Kidney (tissue), 14 donors: ENCODE results near the gene ARHGEF7. TPM values are rescaled to one million over a fixed set of nuclear protein-coding genes. Genes with fewer than 3 reads are reported as not detected.

ENCODE experiments used
- DNase-seq, 5 donors: peaks; one replicate each; pipeline ENCODE4 v3.0.0-alpha.2; 2013 to 2020
- FAIRE-seq: peaks from 2 replicates; lab custom pipeline; 2012; peaks lifted over from hg19 to GRCh38; lab: Jason Lieb, UNC
- H3K27ac ChIP-seq, 2 donors: one replicate each; pipeline ENCODE4 v1.7.0; 2013; ENCODE audit warnings: low read depth in 2 of 2, low read length in 2 of 2, inconsistent platforms in 1 of 2
- H3K27me3 ChIP-seq: one replicate; pipeline ENCODE4 v1.7.1; 2013; ENCODE audit warnings: low read length, inconsistent platforms; ENCODE audit not compliant: control insufficient read depth, insufficient read depth
- H3K36me3 ChIP-seq, 3 donors: one replicate each; pipeline versions ENCODE4 v1.7.0 to v1.7.1; 2013; ENCODE audit warnings: low read length in 3 of 3, control low read depth in 1 of 3, inconsistent platforms in 1 of 3; ENCODE audit not compliant: insufficient read depth in 3 of 3, control insufficient read depth in 2 of 3
- H3K4me1 ChIP-seq, 3 donors: one replicate each; pipeline versions ENCODE4 v1.7.0 to v1.7.1; 2013; ENCODE audit warnings: low read length in 3 of 3, inconsistent platforms in 1 of 3, low read depth in 1 of 3; ENCODE audit not compliant: control insufficient read depth in 2 of 3, insufficient read depth in 2 of 3
- H3K4me3 ChIP-seq, 3 donors: one replicate each; pipeline versions ENCODE4 v1.7.0 to v1.8.1; 2013; ENCODE audit warnings: low read length in 3 of 3, control low read depth in 1 of 3, inconsistent platforms in 1 of 3
- H3K9ac ChIP-seq, 3 donors: one replicate each; pipeline versions ENCODE4 v1.7.0 to v1.7.1; 2013; ENCODE audit warnings: low read length in 3 of 3, control low read depth in 1 of 3, inconsistent platforms in 1 of 3
- H3K9me3 ChIP-seq, 3 donors: one replicate each; pipeline versions ENCODE4 v1.7.0 to v1.7.1; 2013; ENCODE audit warnings: low read length in 3 of 3, control low read depth in 1 of 3, inconsistent platforms in 1 of 3; ENCODE audit not compliant: control insufficient read depth in 2 of 3, insufficient read depth in 1 of 3
- CTCF ChIP-seq: IDR thresholded peaks from 3 replicates; pipeline ENCODE4 v1.5.1; 2012; ENCODE audit warnings: mild to moderate bottlenecking, moderate library complexity, borderline replicate concordance; ENCODE audit not compliant: insufficient read depth; ENCODE audit errors: extremely low read depth
- intact Hi-C: fragments of 100-400 bp; cut with DNase I; formaldehyde crosslinking; loops from one replicate; pipeline ENCODE4 v1.11.1; 2022
- polyA plus RNA-seq: library from polyadenylated mRNA; stranded (reverse); fragments of 350-450 nt; fragmentation: Illumina TruSeq; extraction: RNeasy Lipid Tissue Mini Kit (QIAGEN cat#74804); gene quantifications from one replicate; pipeline ENCODE4 v1.2.3, GENCODE V29; 2014; ENCODE audit warnings: low read depth, low replicate concordance; ENCODE audit not compliant: insufficient read depth
- total RNA-seq: library from RNA; stranded (reverse); fragmentation: NEBNext Ultra II Directional; extraction: Animal tissue kit (Norgen Biotek cat#: 25700); gene quantifications from one replicate; pipeline ENCODE4 v1.2.1, GENCODE V29; 2021
- donor health status: control.
- donor health status: control.
- donor health status: control.
- donor health status: control.
- donor health status: control.
- donor health status: DM: yes; HTN: yes; CAD: no.
- donor health status: Normal renal cell carcinoma (clear cell type).

ARHGEF7 gene
- total and polyA plus RNA-seq, 2 donors from 2014 or later, result 17.9 to 56.4 TPM

GRCh38 chr13:111232191-111232590, 117.1 kb downstream of the ARHGEF7 start:
- Histone ChIP-seq H3K9me3 (no peaks in the 10 kb centered on the region), H3K27me3 (no peaks in the 10 kb centered on the region), H3K4me3 (no peak overlapping the region), H3K27ac (no peak overlapping the region), H3K9ac (no peak overlapping the region), H3K36me3 (peaks cover 3 to 13% (median 8%) of the 10 kb centered on the region in 3 donors), H3K4me1 (peaks cover 0 to 13% (median 5%) of the 10 kb centered on the region in 3 donors)
- TF ChIP-seq CTCF, result no peak
- DNase-seq (no peak), FAIRE-seq (no peak)
- intact Hi-C loops, result no loop called here

GRCh38 chr13:111233080-111233479, 118.0 kb downstream of the ARHGEF7 start:
- DNase-seq (no peak), FAIRE-seq (no peak)
- H3K36me3 ChIP-seq, result peaks cover 3 to 13% (median 8%) of the 10 kb centered on the region in 3 donors
- no peaks in the 10 kb centered on the region for H3K27me3 ChIP-seq
- H3K9me3 ChIP-seq, result no peaks in the 10 kb centered on the region
- H3K4me1 ChIP-seq, result peaks cover 0 to 13% (median 2%) of the 10 kb centered on the region in 3 donors
- no peak overlapping the region for H3K4me3 ChIP-seq
- no peak for TF ChIP-seq CTCF
- intact Hi-C loops, result no loop called here
- no peak overlapping the region for H3K27ac ChIP-seq
- no peak overlapping the region for H3K9ac ChIP-seq

- no peak for FAIRE-seq
These were observed 124.9 kb downstream of the ARHGEF7 start for GRCh38 chr13:111239764-111240670.

More at GRCh38 chr13:111239764-111240670, 124.9 kb downstream of the ARHGEF7 start:
- intact Hi-C loops, result no loop called here
- no peak overlapping the region for H3K4me3 ChIP-seq
- TF ChIP-seq CTCF, result no peak
- peaks cover 3 to 8% (median 5%) of the 10 kb centered on the region in 3 donors for H3K36me3 ChIP-seq
- no peak overlapping the region for H3K9ac ChIP-seq
- no peak for DNase-seq
- no peaks in the 10 kb centered on the region for H3K9me3 ChIP-seq
- no peaks in the 10 kb centered on the region for H3K27me3 ChIP-seq
- no peak overlapping the region for H3K27ac ChIP-seq
- H3K4me1 ChIP-seq, result no peaks in the 10 kb centered on the region
